Right lobe of liver (tissue), 6 donors: ENCODE results near the gene EXD3. TPM values are rescaled to one million over a fixed set of nuclear protein-coding genes. Genes with fewer than 3 reads are reported as not detected.

Experiments
- ATAC-seq, 4 donors: fragments of 200-7000 bp; cut with Tn5 transposase; one replicate each; pipeline ENCODE4 v1.9.1; 2020; ENCODE audit warnings: mild to moderate bottlenecking in 4 of 4, moderate library complexity in 4 of 4
- DNase-seq, 3 donors: peaks; one replicate each; pipeline ENCODE4 v3.0.0-alpha.2; 2020
- H3K27ac ChIP-seq, 3 donors: fragments of 200-600 bp; one replicate each; pipeline ENCODE4 v1.8.0; 2022
- H3K27me3 ChIP-seq, 2 donors: fragments of 200-600 bp; one replicate each; pipeline ENCODE4 v1.8.0; 2022
- H3K36me3 ChIP-seq, 4 donors: fragments of 200-600 bp; sonication (generic) in 1 of 4; one replicate each; pipeline versions ENCODE4 v1.5.1 to v1.8.0; 2017 to 2022; ENCODE audit warnings: control low read depth in 1 of 4
- H3K4me1 ChIP-seq, 4 donors: fragments of 200-600 bp; sonication (generic) in 1 of 4; one replicate each; pipeline versions ENCODE4 v1.5.1 to v1.8.0; 2017 to 2022; ENCODE audit warnings: control low read depth in 1 of 4
- H3K4me3 ChIP-seq, 3 donors: fragments of 200-600 bp; one replicate each; pipeline ENCODE4 v1.8.0; 2022
- H3K9me3 ChIP-seq, 4 donors: fragments of 200-600 bp; sonication (generic) in 1 of 4; one replicate each; pipeline versions ENCODE4 v1.5.1 to v1.8.0; 2017 to 2022; ENCODE audit warnings: control low read depth in 1 of 4
- POLR2A ChIP-seq: fragments of 450-650 bp; IDR thresholded peaks from one replicate; pipeline ENCODE4 v1.6.1; 2017; ENCODE audit warnings: antibody characterized with exemption, mild to moderate bottlenecking
- WGBS: methylation state at CpG from one replicate; pipeline ENCODE4 v1.1.6; 2018; ENCODE audit warnings: low coverage, low lambda C conversion rate; ENCODE audit not compliant: insufficient coverage; ENCODE audit errors: missing lambda C conversion rate; 5-methylcytosine and 5-hydroxymethylcytosine counted together
- intact Hi-C, 2 donors: fragments of 100-400 bp; cut with DNase I; formaldehyde crosslinking; loops; one replicate each; pipeline versions ENCODE4 v1.11.2 to v1.14.1; 2022
- total RNA-seq, 6 experiments: library from RNA; depleted of rRNA in 2 of 6; stranded (reverse); fragments of >200 nt in 2 of 6; fragmentation: NEBNext Ultra II Directional in 3 of 6; extraction: Animal tissue kit (Norgen Biotek cat#: 25700) in 3 of 6; gene quantifications; one replicate each; pipeline versions ENCODE4 v1.1.0 to v1.2.4, GENCODE V29; 2016 to 2023
- TF ChIP-seq, protein P1 (sequence below), 4 donors: fragments of 200-600 bp in 3 of 4; fragments of 450-650 bp in 1 of 4; IDR thresholded peaks; one replicate each; pipeline versions ENCODE4 v1.5.1 to v1.8.0; 2016 to 2022; ENCODE audit warnings: antibody characterized with exemption in 4 of 4, mild to moderate bottlenecking in 2 of 4
- donor health status: DM: no; HTN: yes; CAD: no.
- donor health status: DM: no; HTN: no; CAD: no.
- donor health status: DM: no; HTN: no; CAD: no.
- donor health status: DM: no; HTN: yes; CAD: no.
- donor health status: DM: no; HTN: yes; CAD: no.

EXD3 gene
- total RNA-seq, 6 experiments from 2014 or later = 3.3 to 14.4 (median 10.6) TPM

DNA sequence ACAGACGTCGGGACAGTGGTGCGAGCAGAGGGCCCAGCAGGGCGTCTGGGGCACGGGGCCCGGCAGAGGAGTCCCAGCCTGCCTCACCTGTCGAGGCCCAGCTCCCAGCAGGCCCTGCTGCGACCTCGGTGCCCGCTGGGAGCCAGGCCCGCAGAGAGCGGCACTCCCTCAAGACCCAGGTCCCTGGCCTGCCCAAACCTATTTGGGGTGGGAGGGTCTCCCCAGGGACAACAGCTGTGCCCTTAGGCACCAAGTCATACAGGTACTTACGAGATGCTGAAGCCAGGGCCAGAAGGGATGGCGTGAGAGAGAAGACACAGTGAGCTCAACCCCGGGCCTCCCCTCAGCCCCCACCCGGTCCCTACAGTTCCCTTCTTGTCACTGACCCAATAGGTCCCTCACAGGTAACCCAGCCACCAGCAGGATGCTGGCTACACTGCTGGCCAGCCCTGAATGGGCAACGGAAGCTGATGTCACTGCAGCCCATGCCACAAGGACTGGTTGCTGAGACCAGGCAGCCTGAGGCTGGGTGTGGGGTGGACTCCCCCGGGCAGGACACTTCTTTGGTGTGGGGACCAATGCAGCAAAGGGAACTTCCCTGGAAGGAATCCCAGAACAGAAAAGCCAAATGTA is 32.5 kb upstream of the EXD3 start:
- Histone ChIP-seq H3K27ac (peak overlapping the region in 2 of 3 donors; percentile 84 to 90), H3K4me1 (peaks cover 0 to 25% (median 3%) of the 10 kb centered on the region in 4 donors)
- peak in 1 of 3 donors; percentile 50 for DNase-seq

GRCh38 chr9:137454597-137455358 is 31.8 kb upstream of the EXD3 start:
- Histone ChIP-seq H3K36me3 (no peaks in the 10 kb centered on the region), H3K27me3 (no peaks in the 10 kb centered on the region), H3K4me3 (peak overlapping the region; percentile 50 to 62 (median 58)), H3K4me1 (peaks cover 0 to 25% (median 3%) of the 10 kb centered on the region in 4 donors), H3K9me3 (no peaks in the 10 kb centered on the region), H3K27ac (peak overlapping the region; percentile 44 to 90 (median 84))
- peak; percentile 43 to 65 (median 61) for ATAC-seq
- peak; percentile 72 to 91 (median 90) for DNase-seq
- intact Hi-C loops = no loop called here
- WGBS = 29% methylated on average over 7 of the region's 30 CpGs
- TF ChIP-seq POLR2A = no peak
- TF ChIP-seq, protein P1, sequence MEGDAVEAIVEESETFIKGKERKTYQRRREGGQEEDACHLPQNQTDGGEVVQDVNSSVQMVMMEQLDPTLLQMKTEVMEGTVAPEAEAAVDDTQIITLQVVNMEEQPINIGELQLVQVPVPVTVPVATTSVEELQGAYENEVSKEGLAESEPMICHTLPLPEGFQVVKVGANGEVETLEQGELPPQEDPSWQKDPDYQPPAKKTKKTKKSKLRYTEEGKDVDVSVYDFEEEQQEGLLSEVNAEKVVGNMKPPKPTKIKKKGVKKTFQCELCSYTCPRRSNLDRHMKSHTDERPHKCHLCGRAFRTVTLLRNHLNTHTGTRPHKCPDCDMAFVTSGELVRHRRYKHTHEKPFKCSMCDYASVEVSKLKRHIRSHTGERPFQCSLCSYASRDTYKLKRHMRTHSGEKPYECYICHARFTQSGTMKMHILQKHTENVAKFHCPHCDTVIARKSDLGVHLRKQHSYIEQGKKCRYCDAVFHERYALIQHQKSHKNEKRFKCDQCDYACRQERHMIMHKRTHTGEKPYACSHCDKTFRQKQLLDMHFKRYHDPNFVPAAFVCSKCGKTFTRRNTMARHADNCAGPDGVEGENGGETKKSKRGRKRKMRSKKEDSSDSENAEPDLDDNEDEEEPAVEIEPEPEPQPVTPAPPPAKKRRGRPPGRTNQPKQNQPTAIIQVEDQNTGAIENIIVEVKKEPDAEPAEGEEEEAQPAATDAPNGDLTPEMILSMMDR (IDR thresholded peaks at IDR 0.05) = no peak

More for the DNA sequence above, 32.5 kb upstream of the EXD3 start:
- intact Hi-C loops = no loop called here
- H3K36me3 ChIP-seq = no peaks in the 10 kb centered on the region
- no peaks in the 10 kb centered on the region for H3K9me3 ChIP-seq
- H3K4me3 ChIP-seq = no peak overlapping the region
- 67% methylated on average over 2 of the region's 18 CpGs for WGBS
- TF ChIP-seq, protein P1 (IDR thresholded peaks at IDR 0.05) = no peak
- no peak for TF ChIP-seq POLR2A
- H3K27me3 ChIP-seq = no peaks in the 10 kb centered on the region
- no peak for ATAC-seq

DNA sequence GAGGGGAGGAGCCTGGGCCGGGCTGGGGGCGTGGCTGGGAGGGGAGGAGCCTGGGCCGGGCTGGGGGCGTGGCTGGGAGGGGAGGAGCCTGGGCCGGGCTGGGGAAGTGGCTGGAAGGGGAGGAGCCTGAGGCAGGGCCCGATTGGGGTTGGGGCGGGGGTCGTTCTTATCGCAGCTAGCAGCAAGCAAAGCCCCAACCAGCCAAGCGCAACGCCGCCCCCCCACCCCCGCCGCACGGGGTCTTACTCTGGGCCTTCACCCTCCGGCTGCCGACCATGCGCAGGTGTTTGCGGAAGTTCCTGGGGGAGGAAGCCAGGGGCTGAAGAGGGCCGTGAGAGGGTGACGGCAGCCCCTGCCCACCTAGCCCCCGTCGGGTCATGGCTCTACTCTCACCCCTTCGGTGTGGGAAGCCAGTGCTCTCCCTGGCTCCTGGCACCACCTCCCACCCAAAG is 31.2 kb upstream of the EXD3 start:
- ATAC-seq (peak; percentile 59 to 74 (median 63)), DNase-seq (peak; percentile 80 to 88 (median 84))
- H3K4me1 ChIP-seq = peaks cover 0 to 25% (median 3%) of the 10 kb centered on the region in 4 donors
- peak overlapping the region; percentile 50 to 62 (median 58) for H3K4me3 ChIP-seq
- intact Hi-C loops = no loop called here
- H3K9me3 ChIP-seq = no peaks in the 10 kb centered on the region
- H3K36me3 ChIP-seq = peaks cover 0 to 4% (median 0%) of the 10 kb centered on the region in 4 donors
- no peak for TF ChIP-seq POLR2A
- TF ChIP-seq, protein P1 (IDR thresholded peaks at IDR 0.05) = no peak
- no peaks in the 10 kb centered on the region for H3K27me3 ChIP-seq
- 0% methylated on average over 1 of the region's 24 CpGs for WGBS
- peak overlapping the region; percentile 44 to 90 (median 84) for H3K27ac ChIP-seq

- Histone ChIP-seq H3K4me1 (peaks cover 0 to 25% (median 3%) of the 10 kb centered on the region in 4 donors), H3K27me3 (no peaks in the 10 kb centered on the region), H3K36me3 (peaks cover 0 to 4% (median 0%) of the 10 kb centered on the region in 4 donors), H3K4me3 (peak overlapping the region in 1 of 3 donors; percentile 27), H3K9me3 (no peaks in the 10 kb centered on the region), H3K27ac (no peak overlapping the region)
- 40% methylated on average over 17 of the region's 25 CpGs for WGBS
- TF ChIP-seq, protein P1 (IDR thresholded peaks at IDR 0.05) = no peak
- TF ChIP-seq POLR2A = no peak
- intact Hi-C loops = no loop called here
- peak; percentile 85 to 91 (median 87) for DNase-seq
- peak; percentile 67 to 73 (median 70) for ATAC-seq
Measured at GRCh38 chr9:137453643-137454081, 30.7 kb upstream of the EXD3 start.
